Fibroblast of the aortic adventitia (primary cell): ENCODE results near the gene SPARCL1. TPM values are rescaled to one million over a fixed set of nuclear protein-coding genes. Genes with fewer than 3 reads are reported as not detected.
"Not testable (repeated sequence)": the region's sequence is repeated elsewhere in the genome, so short reads cannot be mapped to it uniquely, and the experiment has no call there.

Source experiments
- DNase-seq: peaks from one replicate; pipeline ENCODE4 v3.0.0-alpha.2; 2010; ENCODE audit warnings: low read depth
- H3K4me3 ChIP-seq: 2 replicates; pipeline ENCODE4 v1.5.1; 2011; ENCODE audit warnings: low read depth, mild to moderate bottlenecking, control low read depth, low read length, moderate library complexity
- CTCF ChIP-seq: IDR thresholded peaks from 2 replicates; pipeline ENCODE4 v1.5.1; 2011; ENCODE audit warnings: mild to moderate bottlenecking, low read length, control low read depth, inconsistent platforms; ENCODE audit not compliant: insufficient read depth
- total RNA-seq: library from RNA; depleted of rRNA; stranded (reverse); fragments of >200 nt; gene quantifications from 2 replicates; pipeline ENCODE4 v1.2.3, GENCODE V29; 2012; ENCODE audit warnings: low replicate concordance

Gene SPARCL1
- total RNA-seq: not detected in 2 replicates

DNA sequence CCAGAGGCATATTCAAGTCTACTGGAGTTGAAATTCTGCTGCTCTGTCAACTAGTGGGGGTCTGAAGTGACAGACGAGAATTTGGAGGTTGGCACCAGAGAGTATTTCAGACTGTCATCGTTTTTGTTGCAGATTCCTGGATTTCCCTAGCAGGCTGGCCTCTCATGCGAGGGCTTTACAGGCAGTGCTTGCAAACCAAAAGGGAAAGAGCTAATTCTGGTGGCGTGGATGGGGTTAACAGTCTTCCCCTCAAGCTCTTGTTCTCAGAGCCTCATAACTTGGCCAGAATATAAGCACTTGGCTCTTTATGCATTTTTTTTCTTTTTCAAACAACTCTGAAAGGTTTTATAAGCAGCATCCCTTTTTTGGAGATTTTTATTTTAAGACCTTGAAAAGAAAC, at the start of gene SPARCL1:
TSS of gene SPARCL1 (minus strand) at position 190 of the 400 bp plus-strand sequence. CDS start 29,802 bp downstream, outside the sequence.
- TF ChIP-seq CTCF: no peak
- DNase-seq: peak; percentile 59
- H3K4me3 ChIP-seq: no peak within 1 kb of the TSS

DNA sequence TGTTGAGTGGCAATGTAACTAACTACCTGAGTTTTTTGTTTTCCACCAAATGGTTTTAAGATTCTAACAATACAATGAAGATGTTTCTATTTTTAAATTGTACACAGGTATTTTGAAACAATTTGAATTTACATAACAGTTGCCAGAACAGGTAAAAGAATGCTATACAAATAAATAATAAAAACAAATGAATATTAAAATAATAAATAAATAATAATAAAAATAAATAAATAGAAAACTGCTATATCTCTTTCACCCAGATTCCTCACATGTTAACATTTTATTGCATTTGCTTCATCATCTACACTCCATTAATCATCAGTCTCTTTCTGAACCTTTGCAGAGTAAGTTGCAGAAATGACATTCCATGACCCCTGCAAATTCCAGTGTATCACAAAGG, 46.8 kb upstream of the SPARCL1 start:
- TF ChIP-seq CTCF: no peak
- H3K4me3 ChIP-seq: no peak overlapping the region
- DNase-seq: no peak

- TF ChIP-seq CTCF: no peak
These were observed 46.2 kb upstream of the SPARCL1 start for GRCh38 chr4:87575408-87575807.

DNA sequence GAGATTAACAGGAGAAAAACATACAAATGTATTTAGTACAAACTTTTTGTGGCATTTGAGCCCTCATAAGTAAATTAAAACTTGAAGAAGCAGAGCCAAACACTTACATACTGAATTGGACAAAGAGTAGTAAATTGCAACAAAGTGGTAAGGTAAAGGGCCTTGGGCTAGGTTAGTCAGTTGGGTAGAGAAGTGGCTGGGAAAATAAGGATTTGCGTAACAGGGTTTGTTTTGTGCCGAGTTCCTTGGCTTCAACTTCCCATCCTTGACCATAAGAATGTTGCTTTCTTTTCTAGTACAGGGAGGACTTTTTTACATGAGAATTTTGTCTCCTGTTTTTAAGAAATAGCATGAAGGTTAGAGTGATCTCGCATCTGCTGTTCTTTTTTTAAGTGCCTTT, 45.8 kb upstream of the SPARCL1 start:
- TF ChIP-seq CTCF: no peak
- DNase-seq: peak; percentile 10
- H3K4me3 ChIP-seq: no peak overlapping the region

More at GRCh38 chr4:87575408-87575807, 46.2 kb upstream of the SPARCL1 start:
- H3K4me3 ChIP-seq: no peak overlapping the region
- no peak for DNase-seq

DNA sequence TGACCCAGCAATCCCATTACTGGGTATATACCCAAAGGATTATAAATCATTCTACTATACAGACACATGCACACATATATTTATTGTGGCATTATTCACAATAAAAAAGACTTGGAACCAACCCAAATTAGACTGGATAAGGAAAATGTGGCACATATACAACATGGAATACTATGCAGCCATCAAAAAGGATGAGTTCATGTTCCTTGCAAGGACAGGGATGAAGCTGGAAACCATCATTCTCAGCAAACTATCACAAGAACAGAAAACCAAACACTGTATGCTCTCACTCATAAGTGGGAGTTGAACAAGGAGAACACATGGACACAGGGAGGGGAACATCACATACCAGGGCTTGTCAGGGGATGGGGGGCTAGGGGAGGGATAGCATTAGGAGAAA, 45.2 kb upstream of the SPARCL1 start:
- not testable (repeated sequence) for H3K4me3 ChIP-seq, DNase-seq

- no peak for DNase-seq
- H3K4me3 ChIP-seq: no peak overlapping the region
- TF ChIP-seq CTCF: no peak
These were observed 41.2 kb upstream of the SPARCL1 start for GRCh38 chr4:87570290-87570805.

DNA sequence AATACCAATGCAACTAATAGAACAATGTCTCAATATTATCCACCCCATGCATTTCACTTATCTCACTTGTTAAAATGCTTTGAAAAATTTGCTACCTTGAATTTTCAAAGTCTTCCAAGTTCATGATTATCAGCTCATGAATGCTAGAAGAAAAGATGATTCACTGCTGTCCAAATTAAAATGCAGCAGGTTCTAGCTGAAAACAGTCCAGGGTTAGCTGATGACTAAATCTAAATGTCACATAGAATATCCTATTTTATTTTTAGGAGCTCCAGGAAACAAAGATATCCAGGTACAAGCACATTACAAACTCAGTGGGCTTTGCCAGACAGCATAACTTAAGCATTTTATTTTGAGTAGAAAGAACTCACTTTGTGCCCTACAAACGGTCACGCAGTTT, 38.0 kb upstream of the SPARCL1 start:
- no peak for DNase-seq
- TF ChIP-seq CTCF: no peak
- no peak overlapping the region for H3K4me3 ChIP-seq
